Stimulated activated CD8-positive, alpha-beta memory T cell treated with anti-CD3 and anti-CD28 coated beads, Interleukin-4, amount 100 ng/mL, for 48 hours (primary cell): ENCODE results near the gene ACTR6.

Experiments
- DNase-seq: peaks from one replicate; pipeline ENCODE4 v3.0.0-alpha.2; 2020

The ACTR6 gene

GRCh38 chr12:100268835-100269564 is 68.4 kb downstream of the ACTR6 start:
- DNase-seq: no peak

GRCh38 chr12:100273782-100274181 is 73.2 kb downstream of the ACTR6 start:
- no peak for DNase-seq
